Measurements from ENCODE around the gene PCSK9.
"Not testable (repeated sequence)": the region's sequence is repeated elsewhere in the genome, so short reads cannot be mapped to it uniquely, and the experiment has no call there.

The PCSK9 gene

DNA sequence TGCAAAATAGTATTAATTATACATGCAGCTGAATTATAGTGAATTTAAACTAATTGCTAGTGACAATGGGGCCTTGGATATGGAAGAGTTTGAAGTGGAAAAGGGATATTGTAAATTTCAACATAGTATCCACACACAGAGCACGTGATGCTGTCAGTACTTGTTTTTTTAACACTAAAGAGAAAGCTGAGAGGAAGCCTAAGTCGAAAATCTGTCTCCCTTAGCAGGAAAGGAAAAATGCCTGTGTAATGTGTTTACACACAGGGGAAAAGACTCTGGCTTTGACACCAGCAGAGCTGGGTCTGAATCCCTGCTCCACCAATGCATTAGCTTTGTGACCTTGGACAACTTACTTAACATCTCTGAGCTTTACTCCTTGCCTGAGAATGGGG is 42.6 kb downstream of the PCSK9 start:
- DNase-seq, result no peak

DNA sequence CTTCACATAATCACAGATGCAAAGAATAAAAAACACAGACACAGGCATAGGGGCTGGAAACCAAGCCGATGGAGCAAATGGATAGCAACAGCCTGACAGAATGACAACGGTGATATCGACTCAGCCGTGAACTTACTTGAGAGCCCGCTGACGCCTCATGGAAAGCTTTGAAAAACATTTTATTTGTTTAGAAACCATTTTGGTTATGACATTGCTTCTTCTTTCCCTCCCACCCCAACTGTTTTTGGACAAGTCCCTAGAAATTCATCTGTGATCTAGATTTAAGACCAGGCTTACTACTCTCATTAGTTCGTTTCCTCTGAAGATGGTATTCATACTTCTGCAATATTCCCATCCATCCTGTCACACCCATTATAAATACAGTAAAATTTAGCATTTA is 44.9 kb downstream of the PCSK9 start:
- no peak for DNase-seq

DNA sequence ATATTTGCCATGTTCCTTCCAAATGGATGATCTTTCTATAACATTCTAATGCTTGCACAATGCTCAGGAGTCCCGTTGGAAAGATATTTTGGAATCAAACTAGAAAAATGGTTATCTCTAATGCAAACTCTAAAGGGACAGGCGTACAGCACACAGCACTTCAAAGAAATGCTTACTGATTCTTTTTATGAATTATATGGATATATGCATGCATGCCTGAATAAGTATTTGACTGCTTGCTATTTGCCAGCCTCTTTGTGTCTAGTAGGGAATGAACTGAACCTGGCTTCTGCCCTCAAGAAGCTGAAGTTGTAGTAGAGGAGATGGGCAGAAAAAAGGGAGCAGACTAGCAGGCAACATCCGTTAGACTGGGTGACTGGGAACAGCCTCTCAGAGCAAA is 48.1 kb downstream of the PCSK9 start:
- DNase-seq, result no peak

DNA sequence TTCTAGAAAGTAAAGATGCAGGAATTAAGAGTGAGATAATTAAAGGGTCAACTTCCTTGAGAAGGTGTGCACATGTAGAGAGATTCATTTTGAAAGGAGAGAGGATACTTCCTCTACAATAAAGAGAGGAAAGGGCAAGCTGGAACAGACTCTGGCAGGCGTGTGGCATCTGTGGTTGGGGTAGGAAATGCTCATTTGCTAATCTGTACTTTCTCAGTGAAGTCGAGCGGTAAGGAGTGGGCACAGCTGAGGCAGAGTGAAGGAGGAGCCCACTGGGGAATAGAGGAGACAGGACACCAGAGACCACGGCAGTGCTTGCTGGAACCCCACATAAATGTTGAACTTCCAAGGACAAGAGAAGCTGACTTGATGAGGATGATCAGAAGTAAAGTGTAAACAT is 49.1 kb downstream of the PCSK9 start:
- no peak for DNase-seq

DNA sequence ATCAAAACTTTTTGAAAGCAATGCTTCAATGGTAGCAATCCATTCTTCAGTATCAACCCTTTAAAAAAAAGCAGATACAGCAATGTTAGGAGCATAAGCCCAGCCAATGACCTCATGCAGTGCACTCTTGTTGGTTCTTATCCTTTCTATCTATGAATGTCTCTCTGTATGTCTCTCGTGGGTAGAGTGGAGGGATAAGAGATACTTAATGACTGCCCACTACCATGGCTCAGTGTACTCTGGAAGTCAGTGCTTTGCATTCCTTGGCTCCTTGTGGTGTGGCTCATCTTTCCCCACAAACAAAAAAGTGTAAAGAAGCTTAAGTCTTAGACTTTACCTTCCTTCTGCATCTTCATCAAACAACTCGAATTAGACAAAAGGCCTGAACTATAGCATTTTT is 50.3 kb downstream of the PCSK9 start:
- no peak for DNase-seq

DNA sequence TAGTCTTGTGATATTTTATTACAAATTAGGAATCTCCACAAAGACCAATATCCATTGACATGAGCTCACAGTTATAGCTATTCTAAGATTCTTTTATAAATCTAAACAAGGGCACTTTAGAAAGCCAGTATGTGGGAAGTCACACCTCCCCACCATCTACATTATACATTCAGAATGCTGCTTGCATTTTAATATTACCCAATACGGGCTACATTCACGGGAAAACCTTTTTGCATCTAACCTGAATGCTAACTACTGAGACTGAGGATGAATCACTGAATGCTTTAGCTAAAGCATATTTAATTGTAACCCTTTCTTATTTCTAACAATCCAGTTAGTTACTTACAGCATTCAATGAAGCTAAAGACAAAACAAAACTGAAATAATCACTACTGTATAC is 53.1 kb downstream of the PCSK9 start:
- DNase-seq, result no peak

DNA sequence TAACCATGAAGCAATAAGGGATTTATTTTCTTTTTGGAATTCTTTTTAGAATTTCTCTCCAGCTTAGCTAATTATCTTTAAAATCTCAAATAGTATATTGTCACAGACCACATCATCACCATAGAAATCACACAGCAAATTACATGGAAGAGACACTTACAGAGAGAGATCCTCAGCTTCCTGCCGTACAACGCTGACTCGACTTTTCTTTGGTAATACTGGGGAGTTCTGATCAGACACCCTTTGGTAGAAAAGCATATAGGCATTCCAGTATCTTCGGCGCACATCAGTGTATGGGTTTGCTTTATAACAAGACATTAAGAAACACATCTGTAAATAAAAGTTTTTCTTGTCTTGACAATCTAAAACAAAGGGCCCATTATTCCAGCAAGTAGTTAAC is 55.7 kb downstream of the PCSK9 start:
- no peak for DNase-seq

DNA sequence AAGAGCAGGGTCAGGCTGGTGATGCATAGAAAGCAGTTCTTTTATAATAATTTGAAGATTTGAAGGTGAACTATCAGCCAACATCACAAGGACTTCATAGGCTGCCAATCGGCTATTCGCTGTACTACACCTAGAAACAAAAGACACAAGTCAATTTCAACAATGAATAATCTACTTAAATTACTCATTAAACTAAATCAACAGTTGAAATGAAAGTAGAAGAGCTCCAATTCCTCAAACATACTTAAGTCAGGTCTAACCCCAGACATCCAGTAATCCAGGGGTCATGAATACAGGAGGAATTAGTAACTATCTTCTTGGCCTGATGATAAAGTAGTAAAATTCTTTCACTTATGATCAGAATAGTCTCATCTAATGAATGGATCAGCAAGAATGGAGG is 64.5 kb downstream of the PCSK9 start:
- DNase-seq, result no peak

DNA sequence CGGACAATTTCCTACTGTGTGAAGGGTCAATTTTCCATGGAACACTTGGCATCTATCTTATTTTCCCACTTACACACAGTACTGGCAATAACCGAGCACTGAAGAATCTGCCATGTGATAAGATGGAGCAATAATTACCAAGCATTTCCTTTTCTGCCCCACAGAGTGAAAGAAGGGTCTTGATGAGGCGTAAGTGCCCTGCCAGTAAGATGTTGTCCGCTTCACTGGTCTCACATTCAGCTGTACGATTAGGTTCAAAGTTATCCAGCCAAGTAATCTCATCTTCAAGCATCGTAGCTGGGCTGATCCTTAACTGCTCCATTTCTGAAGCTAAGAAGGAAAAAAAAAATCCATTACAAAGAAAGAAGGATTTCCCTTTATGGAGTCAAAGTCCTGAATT is 67.8 kb downstream of the PCSK9 start:
- no peak for DNase-seq

DNA sequence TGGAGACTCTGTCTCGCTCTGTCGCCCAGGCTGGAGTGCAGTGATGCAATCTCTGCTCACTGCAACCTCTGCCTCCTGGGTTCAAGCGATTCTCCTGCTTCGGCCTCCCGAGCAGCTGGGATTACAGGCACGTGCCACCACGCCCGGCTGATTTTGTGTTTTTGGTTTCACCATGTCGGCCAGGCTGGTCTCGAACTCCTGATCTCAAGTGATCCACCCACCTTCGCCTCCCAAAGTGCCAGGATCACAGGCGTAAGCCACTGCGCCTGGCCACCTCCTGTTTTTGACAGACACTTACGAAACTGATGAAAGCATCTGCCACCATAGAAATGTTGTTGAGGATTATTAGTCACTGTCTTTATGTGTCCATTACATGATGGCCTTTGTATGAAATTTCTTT is 69.7 kb downstream of the PCSK9 start:
- not testable (repeated sequence) for DNase-seq
